Activated CD8-positive, alpha-beta memory T cell treated with anti-CD3 and anti-CD28 coated beads for 24 hours (primary cell): ENCODE data around the gene PDE1A.

Source experiments
- DNase-seq: peaks from one replicate; pipeline ENCODE4 v3.0.0-alpha.2; 2020

The PDE1A gene

DNA sequence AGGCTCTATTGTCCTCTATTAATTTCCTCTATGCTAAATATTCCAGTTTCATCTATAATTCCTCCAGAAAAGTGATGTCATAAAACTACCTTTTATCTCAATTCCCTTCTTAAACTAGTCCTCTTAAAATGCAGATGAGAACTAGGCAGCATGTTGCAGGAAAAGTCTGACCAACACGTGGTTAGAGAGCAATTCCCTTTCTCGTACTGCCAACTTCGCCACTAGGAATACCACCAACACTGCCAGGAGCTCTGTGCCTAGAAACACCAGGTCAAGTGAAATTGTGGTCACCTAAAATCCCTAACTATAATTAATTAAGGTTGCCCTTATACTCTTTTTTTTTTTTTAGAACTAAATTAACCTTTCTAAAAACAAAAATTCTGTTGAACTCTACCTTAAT lies 313.5 kb downstream of the PDE1A start:
- DNase-seq: no peak

DNA sequence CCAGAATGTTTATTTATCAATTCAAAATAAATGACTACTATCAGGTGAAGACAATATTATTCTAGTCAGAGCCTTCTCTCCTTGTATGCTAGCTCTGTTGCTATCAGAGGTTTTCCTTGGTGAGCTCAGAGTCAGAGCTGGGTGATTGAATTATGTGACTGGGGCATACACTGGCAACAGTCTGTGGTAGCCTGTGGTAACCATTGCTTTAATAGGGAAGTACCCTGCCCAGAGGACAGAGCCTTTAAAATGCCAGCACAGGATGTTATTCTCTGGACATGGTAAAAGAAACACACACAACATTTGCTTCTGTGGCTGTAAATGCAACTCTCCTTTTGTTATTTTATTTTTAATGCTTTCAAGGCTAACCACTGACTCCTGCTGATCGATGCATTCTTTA lies 316.5 kb downstream of the PDE1A start:
- DNase-seq: no peak

DNA sequence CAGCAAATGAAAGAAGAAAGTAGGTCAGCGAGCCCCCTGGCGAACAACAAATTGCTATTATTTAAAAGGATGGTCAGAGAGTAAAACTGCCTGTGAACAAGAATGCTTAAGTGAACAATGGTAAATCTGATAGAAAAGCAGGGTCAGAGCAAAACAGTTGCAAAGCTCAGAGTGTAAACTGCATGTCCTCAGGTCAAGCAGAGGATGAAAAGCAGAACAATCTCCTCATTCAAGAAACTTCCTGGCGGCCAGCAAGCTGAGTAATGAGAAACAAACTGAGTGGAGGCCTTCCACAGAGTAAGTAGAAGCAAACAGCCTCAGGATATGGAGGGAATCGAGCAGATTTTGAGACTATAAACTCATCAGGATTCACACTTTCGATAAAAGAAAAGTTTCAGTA lies 323.3 kb downstream of the PDE1A start:
- no peak for DNase-seq

DNA sequence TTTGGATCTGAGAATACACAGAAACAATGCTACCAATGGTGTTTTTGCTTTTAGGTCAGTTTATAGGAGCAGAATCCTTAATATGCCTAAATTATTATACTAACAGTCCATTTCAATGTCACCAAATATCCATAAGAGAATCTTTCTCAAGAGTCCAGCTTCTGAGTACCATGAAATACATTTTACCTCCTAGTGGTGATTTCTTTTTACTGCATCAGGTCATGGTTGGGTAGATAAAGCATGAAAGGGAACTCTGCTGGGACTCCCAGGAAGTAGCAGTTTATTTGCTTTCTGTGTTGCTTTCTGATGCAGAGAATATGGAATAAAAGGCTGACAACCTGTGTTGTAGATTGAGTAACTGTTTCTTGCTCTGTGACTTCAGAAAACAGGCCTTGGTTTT lies 325.6 kb downstream of the PDE1A start:
- DNase-seq: no peak

DNA sequence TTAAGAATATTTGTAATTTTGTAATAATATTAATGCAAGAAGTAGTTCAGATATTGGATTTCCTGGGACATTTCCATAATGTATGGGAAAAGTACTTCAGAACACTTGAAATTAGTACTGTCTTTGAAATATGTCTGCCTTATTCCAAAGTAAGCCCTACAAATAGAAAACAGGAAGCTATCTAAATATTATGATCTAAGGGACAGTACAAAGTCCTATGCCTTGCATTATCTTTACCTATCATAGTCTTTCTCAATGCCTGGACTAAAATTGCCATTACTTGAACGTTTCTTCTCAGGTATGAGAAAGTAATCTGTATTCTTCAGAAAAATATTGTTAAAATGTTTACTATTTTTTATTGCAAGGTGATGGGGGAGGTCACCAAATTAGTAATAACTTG lies 328.2 kb downstream of the PDE1A start:
- DNase-seq: no peak

DNA sequence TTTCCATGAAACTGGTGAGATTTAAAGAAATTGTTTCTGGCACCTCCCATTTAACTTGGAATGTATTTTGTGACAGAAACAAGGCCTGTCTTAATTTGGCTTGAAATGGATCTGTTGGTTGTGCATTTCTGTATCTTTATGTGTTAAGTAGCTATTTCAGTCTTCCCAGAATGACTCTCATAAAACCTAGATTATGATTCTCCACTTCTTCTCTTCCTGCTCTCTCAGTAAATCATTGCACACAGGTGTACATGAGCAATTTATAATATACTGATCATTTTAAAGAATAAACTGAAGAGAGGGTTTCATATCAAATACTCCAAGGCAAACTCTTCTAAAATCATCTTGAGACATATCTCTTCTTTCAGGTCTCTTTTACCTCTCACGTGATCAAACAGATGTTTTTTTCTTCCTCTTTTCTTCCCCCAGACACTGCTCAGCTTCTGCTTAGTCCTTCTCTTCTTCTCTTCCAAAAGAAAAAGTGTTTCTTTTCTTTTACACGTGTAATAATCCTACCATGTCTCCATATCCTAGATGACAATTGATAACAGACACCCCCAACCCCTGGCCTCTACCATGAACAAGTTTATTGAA lies 329.2 kb downstream of the PDE1A start:
- DNase-seq: no peak

DNA sequence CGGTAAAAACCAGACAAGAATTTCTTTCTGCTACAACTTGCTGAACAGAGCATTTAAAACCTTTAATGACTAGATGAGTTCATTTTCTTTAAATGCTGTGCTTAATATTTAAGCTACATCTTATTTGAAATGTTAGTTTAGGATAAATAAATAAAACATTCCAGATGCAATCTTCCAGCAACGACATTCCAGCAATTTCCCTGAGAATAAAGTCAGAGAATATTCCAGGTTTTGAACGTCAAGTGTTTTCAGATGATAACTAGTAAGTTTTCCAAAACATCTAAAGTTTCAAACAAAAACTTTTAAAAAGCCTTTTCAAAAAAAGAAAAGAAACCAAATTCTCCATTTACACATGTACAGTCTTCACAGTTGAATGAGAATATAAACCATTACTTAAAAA lies 336.4 kb downstream of the PDE1A start:
- no peak for DNase-seq
